GM18508 (cell line): ENCODE data around the gene HMBS.

Source experiments
- ATAC-seq: cut with Tn5 transposase; IDR thresholded peaks from one replicate; pipeline ENCODE4 v1.9.1; 2021; ENCODE audit warnings: moderate number of reproducible peaks; ENCODE audit not compliant: insufficient read depth, unreplicated experiment

HMBS gene

DNA sequence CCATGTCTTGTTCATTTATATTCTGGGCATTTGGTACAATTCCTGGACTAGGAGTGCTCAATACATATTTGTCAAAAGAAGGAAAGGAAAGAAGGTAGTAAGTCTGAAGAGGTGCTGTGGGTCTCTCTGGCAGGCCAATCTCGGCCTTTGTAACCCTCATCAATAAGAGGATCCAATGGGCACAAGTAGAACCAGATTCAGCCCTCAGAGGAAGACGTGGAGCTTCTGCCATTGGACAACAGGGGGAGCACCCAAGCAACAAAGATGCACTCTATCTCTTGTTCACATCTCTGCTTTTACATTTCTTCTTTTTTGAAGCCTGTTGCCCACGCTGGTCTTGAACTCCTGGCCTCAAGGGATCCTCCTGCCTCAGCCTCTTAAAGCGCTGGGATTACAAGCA lies 19.3 kb upstream of the HMBS start:
- no peak for ATAC-seq

DNA sequence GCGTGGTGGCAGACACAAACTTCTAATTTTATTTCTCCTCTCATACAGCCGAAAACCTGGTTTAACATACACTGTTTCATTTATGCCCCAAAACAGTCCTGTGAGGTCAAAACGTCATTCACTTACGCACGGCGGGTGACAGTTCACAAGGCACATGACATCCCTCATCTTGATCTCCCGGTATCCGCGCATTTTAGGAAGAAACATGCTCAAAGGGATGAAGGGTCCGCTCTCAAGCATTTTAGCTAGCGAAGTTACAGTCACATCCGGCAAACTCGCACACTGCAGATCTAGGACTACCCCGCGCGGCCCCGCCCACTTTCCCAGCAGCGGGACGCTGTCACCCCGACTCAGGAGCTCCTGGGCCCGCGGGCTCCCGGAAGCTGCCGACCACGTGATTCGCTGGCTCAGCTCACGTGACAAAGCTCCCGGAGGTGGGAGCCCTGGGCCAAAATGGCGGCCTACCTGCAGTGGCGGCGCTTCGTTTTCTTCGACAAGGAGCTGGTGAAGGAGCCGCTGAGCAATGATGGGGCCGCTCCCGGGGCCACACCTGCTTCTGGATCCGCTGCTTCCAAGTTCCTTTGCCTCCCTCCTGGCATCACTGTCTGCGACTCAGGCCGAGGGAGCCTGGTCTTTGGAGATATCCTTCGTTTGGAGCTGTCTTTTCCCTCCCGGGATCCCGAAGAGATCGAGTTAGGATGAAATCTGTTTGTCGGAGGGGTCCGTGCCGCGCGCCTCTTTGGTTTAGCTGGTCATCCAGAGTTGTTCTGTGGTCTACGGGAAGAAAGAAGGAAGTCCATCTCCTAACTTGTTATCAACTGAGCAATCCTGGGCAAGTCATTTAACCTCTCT lies 17.1 kb upstream of the HMBS start, which contains the start of gene VPS11:
VPS11 (plus strand) TSS at position 448 of the 852 bp plus-strand sequence; CDS start at position 454, 6 bp downstream.
- peak; percentile 67 for ATAC-seq

DNA sequence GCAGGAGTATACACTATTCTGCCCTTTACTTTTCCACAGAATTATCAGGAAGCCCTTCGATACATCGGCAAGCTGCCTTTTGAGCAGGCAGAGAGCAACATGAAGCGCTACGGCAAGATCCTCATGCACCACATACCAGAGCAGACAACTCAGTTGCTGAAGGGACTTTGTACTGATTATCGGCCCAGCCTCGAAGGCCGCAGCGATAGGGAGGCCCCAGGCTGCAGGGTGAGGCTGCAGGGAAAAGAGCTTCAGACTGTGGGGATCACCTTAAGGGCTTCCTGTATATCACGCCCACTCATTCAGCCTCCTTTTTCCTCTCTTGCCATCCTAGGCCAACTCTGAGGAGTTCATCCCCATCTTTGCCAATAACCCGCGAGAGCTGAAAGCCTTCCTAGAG lies 6.8 kb upstream of the HMBS start:
- ATAC-seq: no peak

DNA sequence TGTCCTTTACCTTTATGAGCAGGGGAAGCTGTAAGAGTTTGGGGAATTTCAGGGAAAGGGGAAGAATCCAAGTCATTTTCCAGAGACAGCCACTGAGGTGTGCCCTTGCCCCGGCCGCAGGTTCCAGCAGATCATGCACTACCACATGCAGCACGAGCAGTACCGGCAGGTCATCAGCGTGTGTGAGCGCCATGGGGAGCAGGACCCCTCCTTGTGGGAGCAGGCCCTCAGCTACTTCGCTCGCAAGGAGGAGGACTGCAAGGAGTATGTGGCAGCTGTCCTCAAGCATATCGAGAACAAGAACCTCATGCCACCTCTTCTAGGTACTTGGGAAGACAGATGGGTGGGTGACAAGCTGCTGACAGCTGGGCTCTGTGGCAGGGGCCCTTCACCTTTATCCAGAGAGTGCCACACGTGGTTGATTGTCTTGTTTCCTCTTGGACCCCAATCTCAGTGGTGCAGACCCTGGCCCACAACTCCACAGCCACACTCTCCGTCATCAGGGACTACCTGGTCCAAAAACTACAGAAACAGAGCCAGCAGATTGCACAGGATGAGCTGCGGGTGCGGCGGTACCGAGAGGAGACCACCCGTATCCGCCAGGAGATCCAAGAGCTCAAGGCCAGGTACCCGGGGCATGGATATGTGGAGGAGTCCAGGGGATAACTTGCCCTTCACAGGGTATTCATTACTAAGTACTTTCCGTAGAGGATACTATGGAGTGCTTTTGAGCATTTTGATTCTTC lies 5.8 kb upstream of the HMBS start:
- ATAC-seq: no peak

DNA sequence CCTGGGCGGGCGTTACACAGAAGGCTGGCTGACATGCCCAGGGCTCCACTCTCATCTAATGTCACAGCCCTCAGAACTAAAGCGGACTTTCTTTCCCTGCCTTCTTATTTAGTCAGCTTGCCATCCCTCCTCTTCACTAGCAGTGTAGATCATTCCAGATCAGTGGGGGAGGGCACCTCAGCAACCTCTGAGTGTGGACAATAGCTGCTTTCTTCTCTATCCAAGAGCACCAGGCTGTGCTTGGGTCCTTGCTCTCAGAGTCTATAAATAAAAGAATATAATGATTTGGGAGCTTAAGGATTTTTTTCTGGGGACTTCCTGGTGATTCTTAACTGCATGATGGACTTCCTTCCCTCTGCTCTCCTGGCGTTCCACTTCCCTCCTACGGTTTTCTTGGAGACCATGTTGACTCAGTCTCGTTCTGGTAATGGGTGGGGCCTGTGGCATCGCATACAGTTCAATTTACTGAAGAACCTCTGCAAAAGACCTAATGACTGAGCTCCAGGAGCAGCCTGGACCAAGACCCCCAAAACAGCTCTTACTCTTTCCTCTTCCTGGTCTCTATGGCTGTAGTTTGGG lies 2.9 kb upstream of the HMBS start:
- ATAC-seq: no peak

DNA sequence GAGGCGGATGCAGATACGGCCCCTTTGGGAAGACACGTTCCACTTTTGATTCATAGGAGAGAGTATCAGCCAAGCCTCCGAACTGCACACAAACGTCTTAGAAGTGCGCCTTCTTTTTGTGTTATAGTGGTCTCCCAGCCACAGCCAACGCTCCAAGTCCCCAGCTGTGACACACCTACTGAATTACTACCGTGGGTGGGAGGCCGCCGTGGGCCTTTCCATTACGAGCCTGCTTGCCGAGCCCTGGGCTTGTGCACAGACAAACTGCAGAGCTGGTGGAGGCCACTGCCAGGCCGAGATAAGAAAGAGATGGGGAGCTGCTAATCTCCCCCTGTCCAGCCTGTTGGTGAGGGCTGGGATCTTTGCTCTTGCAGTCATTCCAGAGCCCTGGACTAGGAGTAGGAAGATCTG lies 761 bp downstream of the HMBS start:
- ATAC-seq: no peak

DNA sequence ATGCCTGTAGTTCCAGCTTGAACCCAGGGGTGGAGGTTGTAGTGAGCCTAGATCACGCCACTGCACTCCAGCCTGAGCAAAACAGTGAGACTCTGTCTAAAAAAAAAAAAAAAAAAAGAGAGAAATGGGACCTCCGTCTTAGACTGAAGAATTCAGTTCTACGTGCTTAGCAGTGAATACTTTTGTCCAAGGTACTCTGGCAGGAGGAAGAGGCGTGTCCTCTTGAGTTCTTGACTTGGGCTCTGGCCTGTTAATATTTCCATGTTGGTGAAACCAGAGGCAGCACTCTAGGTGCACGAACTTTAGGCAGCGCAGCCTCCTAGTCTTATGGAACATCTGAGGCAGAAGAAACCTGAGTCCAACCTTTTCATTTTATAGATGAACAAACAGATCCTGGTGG lies 2.4 kb downstream of the HMBS start:
- ATAC-seq: no peak

GRCh38 chr11:119087747-119088241 lies 3.1 kb downstream of the HMBS start:
- no peak for ATAC-seq

- no peak for ATAC-seq
These were observed 3.7 kb downstream of the HMBS start for GRCh38 chr11:119088406-119088805.

DNA sequence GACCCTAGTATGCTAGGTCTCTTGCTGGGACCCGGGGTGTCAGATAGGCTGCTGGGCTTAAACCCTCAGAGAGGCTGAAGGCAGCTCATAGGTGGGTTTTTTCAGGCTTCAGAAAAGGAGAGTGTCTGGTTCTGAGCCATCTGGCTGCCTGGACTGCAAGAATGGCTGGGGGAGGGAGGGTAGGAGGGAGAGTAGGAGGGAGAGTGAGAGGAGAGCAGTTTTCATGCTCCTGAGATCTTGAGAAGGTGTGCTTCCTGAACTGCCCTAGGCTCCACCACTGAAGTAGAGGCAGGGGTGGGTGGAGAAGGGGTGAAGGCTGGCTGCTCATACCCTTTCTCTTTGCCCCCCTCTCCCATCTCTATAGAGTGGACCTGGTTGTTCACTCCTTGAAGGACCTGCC lies 4.6 kb downstream of the HMBS start:
- ATAC-seq: no peak

GRCh38 chr11:119091178-119091577 lies 6.5 kb downstream of the HMBS start:
- no peak for ATAC-seq

- no peak for ATAC-seq
These were observed 7.5 kb downstream of the HMBS start for GRCh38 chr11:119091966-119092879.

- no peak for ATAC-seq
These were observed 8.5 kb downstream of the HMBS start for GRCh38 chr11:119092880-119093842.

DNA sequence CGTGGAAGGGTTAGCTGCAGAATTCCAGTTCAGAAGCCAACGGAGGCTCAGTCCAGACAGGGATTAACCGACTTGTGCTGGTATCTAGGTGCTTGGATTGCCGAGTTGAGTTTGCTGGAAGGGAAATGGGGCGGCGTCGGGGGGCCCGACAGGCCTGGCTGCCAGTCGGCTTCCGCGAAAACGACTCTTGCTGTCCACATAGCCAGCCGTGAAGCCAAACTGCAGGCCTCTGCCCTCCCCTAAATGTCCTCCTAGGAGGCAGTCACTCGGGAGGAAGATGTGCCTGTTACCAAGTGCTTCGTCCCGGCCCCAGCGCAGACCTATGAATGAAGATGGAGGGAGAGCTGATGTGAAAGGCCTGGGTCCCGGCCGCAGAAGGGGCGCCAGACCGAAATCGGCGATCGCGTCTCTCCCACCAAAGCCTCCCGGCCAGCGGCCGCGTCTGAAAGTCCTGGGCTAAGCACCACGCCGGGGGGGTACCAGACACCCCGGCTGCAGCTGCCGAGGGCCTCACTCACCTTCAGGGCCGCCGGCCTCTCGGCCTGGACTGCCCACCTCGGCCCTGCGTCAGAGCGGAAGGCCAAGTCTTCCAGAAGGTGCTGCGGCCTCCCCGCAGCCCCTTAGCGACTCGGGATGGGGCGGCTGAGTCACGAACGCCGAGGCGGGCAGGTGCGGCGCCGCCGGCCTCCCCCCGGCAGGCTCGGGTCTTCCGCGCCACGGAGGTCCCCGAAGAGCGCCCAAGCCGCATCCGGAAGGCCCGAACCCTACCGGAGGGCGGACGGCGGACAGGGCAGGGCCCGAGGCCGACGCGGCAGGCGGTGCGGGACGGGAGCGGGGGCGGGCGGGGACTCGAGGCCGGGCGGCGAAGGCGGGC lies 9.5 kb downstream of the HMBS start:
- ATAC-seq: no peak

GRCh38 chr11:119094816-119095065 lies 10.1 kb downstream of the HMBS start:
- no peak for ATAC-seq

DNA sequence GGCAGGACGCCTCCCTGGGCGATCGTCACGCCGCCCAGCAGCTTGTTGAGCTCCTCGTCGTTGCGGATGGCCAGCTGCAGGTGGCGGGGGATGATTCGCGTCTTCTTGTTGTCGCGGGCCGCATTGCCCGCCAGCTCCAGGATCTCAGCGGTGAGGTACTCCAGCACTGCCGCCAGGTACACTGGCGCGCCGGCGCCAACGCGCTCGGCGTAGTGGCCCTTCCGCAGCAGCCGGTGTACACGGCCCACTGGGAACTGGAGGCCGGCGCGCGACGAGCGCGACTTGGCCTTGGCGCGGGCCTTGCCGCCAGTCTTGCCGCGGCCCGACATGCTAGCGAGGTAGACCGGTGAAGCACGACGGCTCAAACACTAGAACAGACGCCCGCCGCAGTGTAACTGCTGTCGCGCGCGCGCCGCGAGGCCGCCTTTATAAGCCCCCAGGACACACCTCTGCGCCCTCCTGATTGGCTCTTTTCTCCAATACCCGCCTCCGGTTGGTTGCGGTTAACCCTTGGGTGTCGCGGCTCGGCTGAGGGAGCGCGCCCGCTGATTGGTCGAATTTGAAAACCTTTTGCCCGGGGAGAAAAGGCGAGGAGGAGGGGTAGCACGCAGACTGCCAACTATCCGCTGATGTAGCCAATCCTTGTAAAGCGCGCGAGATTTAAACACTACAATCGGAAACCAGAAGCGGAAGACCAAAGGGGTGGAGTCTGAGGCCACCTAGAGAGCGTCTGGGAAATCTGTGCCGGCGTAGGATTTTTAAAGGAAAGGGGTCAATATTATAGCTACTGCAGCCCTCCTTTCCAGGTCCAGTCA lies 10.6 kb downstream of the HMBS start:
- ATAC-seq: peak; percentile 68

GRCh38 chr11:119099711-119100110 lies 15.0 kb downstream of the HMBS start:
- no peak for ATAC-seq
